ENCODE results near the gene CCN5. TPM values are rescaled to one million over a fixed set of nuclear protein-coding genes. Genes with fewer than 3 reads are reported as not detected.
"Not testable (repeated sequence)": the region's sequence is repeated elsewhere in the genome, so short reads cannot be mapped to it uniquely, and the experiment has no call there.

Gene CCN5
- total and polyA plus RNA-seq, 7 experiments from 2014 or later: not detected

DNA sequence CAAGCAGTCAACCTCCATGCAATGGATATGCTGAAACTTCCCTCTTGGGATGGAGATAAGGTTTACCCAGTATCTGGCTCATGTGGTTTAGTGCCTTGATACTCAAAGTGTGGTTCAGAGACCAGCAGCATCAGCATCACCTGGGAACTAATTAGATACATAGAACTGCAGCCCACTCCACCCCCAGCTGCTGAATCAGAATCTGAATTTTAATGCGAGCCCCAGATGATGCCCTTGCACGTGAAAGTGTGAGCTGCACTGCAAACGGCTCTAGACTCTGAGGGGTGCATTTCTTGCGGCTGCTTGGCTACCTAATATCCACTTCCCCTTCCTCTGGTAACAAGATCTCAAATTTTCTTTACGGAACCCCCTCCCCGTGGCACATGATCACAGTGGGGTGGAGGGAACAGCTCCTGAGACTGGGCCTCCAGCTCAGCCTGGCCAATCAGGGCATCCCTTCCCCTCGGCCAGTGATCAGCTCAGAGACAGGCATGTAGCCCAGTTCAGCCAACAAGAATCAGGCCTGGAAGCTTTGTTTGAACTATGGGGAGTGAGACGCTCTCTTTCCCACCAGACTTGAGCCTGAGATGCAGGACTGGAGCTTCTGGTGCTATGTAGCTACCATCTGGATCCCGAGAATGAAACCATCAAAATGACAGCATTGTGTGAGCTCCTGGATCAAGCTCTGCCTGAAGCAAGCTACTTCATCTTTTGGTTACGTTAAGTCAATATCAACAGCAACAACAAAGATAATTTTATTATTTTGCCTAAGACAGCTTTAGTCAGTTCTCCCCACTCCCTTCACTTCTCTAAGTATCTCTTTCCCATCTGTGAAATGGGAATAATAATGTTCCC is 43.3 kb downstream of the CCN5 start:
- CTCF ChIA-PET: interaction anchor here (0.8 kb wide), 1 partner anchor 11 kb away, joined by 3 read pairs; no protein-coding TSS in a partner anchor
- no peaks in the 10 kb centered on the region for H3K27me3 ChIP-seq (ENCODE audit: control insufficient read depth in 2 of 2, insufficient read depth in 2 of 2, low read length in 2 of 2)
- no peak overlapping the region for H3K27ac ChIP-seq (ENCODE audit: low read depth, low read length)
- H3K27ac Mint-ChIP-seq: no peak overlapping the region
- H3K4me1 ChIP-seq (ENCODE audit: control insufficient read depth in 2 of 2, insufficient read depth in 2 of 2, low read length in 2 of 2): no peaks in the 10 kb centered on the region
- no peak overlapping the region for H3K4me3 Mint-ChIP-seq
- intact Hi-C loops (cut with micrococcal nuclease): no loop called here
- no peaks in the 10 kb centered on the region for H3K36me3 ChIP-seq (ENCODE audit: control insufficient read depth in 2 of 3, insufficient read depth in 3 of 3, low read length in 3 of 3)
- POLR2A ChIA-PET: no interaction called here
- H3K9me3 ChIP-seq (ENCODE audit: control insufficient read depth in 2 of 3, low read length in 3 of 3): no peaks in the 10 kb centered on the region
- ATAC-seq (no peak), DNase-seq (no peak)
- H3K27me3 Mint-ChIP-seq: peaks cover 0 to 9% (median 4%) of the 10 kb centered on the region in 5 donors
- H3K4me3 ChIP-seq (ENCODE audit: low read length): no peak overlapping the region
- peaks cover 0 to 2% (median 0%) of the 10 kb centered on the region in 7 donors for H3K4me1 Mint-ChIP-seq
- H3K9me3 Mint-ChIP-seq: no peaks in the 10 kb centered on the region
- H3K36me3 Mint-ChIP-seq: no peaks in the 10 kb centered on the region

DNA sequence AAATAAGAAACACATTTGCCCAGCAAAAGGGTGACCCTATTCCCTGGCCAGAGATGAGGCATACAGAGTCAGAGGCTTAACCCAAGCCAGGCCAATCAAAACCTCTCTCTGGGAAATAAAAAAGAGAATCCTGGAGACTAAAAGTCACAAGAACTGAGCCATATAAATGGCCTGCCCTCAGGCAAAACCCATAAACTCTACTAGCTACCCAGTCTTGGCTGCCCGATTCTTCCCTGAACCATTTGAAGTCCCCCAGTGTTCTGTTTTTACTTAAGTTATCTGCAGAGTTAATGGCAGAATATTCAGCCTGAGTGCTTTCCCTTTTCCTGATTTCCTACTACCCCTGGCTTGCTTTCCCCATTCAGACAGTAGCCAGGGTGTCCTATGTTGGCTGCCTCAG is 44.4 kb downstream of the CCN5 start:
- Mint-ChIP-seq H3K9me3 (no peaks in the 10 kb centered on the region), H3K36me3 (no peaks in the 10 kb centered on the region), H3K27ac (no peak overlapping the region), H3K4me3 (no peak overlapping the region), H3K27me3 (peaks cover 0 to 12% (median 4%) of the 10 kb centered on the region in 5 donors), H3K4me1 (peaks cover 0 to 3% (median 0%) of the 10 kb centered on the region in 7 donors)
- H3K4me3 ChIP-seq (ENCODE audit: low read length): no peak overlapping the region
- no peaks in the 10 kb centered on the region for H3K27me3 ChIP-seq (ENCODE audit: control insufficient read depth in 2 of 2, insufficient read depth in 2 of 2, low read length in 2 of 2)
- H3K9me3 ChIP-seq (ENCODE audit: control insufficient read depth in 2 of 3, low read length in 3 of 3): no peaks in the 10 kb centered on the region
- no peak overlapping the region for H3K27ac ChIP-seq (ENCODE audit: low read depth, low read length)
- no peaks in the 10 kb centered on the region for H3K4me1 ChIP-seq (ENCODE audit: control insufficient read depth in 2 of 2, insufficient read depth in 2 of 2, low read length in 2 of 2)
- H3K36me3 ChIP-seq (ENCODE audit: control insufficient read depth in 2 of 3, insufficient read depth in 3 of 3, low read length in 3 of 3): no peaks in the 10 kb centered on the region
- DNase-seq: no peak
- CTCF ChIA-PET: no interaction called here
- intact Hi-C loops (cut with micrococcal nuclease): no loop called here
- no peak for ATAC-seq
- POLR2A ChIA-PET: no interaction called here

DNA sequence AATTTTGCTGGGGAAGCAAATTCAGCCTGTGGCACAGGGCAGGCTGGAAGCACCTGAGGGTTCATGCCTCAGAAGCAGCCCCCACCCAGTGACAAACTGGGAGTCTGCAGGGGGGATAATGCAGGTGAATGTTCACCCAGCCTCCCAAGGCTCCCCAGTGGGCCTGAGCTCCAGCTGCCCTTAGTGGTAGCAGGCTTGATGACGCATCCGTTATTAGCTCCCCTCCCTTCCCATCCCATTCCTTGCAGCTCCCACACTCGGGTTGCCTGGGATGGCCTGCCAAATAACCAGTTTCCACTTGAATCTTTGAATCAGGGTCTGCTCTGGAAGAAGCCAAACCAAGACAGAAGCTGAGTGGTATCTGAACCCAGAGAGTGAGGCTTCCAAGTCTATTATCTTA is 46.3 kb downstream of the CCN5 start:
- H3K4me3 Mint-ChIP-seq: no peak overlapping the region
- intact Hi-C loops (cut with micrococcal nuclease): no loop called here
- DNase-seq (no peak), ATAC-seq (no peak)
- H3K27ac Mint-ChIP-seq: no peak overlapping the region
- peaks cover 0 to 17% (median 10%) of the 10 kb centered on the region in 5 donors for H3K27me3 Mint-ChIP-seq
- H3K9me3 ChIP-seq (ENCODE audit: control insufficient read depth in 2 of 3, low read length in 3 of 3): no peaks in the 10 kb centered on the region
- POLR2A ChIA-PET: no interaction called here
- H3K27me3 ChIP-seq (ENCODE audit: control insufficient read depth in 2 of 2, insufficient read depth in 2 of 2, low read length in 2 of 2): no peaks in the 10 kb centered on the region
- H3K36me3 Mint-ChIP-seq: no peaks in the 10 kb centered on the region
- CTCF ChIA-PET: no interaction called here
- H3K27ac ChIP-seq (ENCODE audit: low read depth, low read length): no peak overlapping the region
- no peaks in the 10 kb centered on the region for H3K9me3 Mint-ChIP-seq
- no peaks in the 10 kb centered on the region for H3K4me1 ChIP-seq (ENCODE audit: control insufficient read depth in 2 of 2, insufficient read depth in 2 of 2, low read length in 2 of 2)
- H3K4me3 ChIP-seq (ENCODE audit: low read length): no peak overlapping the region
- H3K4me1 Mint-ChIP-seq: peaks cover 0 to 3% (median 0%) of the 10 kb centered on the region in 7 donors
- no peaks in the 10 kb centered on the region for H3K36me3 ChIP-seq (ENCODE audit: control insufficient read depth in 2 of 3, insufficient read depth in 3 of 3, low read length in 3 of 3)

DNA sequence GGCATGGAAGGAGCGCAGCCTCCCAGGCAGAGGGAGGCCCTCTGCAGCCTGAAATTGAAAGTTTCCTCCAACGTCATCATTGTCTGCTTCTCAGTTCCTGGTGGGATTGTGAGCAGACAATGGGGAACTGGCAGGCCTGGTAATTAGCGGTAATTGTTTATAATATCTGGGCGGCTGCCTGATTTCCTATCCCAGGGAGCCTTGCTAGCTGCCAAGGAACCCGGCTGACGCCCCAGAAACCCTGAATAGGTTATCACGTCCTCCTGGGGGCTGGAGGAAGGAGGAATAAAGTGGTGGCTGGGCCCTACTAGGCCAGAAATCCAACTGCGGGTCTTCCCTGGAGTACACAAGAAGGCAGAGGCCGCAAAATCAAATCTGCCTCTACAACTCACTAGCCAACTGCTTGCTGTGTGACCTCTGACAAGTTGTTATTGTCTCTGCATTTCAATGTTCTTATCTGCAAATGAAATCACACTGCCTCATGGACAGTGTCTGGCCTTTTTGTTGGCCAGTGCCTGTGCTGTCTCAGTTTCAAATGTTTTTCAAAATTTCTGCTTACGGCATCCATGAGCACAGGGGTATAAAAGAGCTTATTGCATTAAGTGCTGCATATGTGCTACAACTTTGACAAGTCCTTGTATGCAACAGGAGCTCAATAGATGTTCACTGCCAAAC is 47.4 kb downstream of the CCN5 start:
- Histone ChIP-seq H3K4me1 (ENCODE audit: control insufficient read depth in 2 of 2, insufficient read depth in 2 of 2, low read length in 2 of 2) (no peaks in the 10 kb centered on the region), H3K27ac (ENCODE audit: low read depth, low read length) (no peak overlapping the region), H3K27me3 (ENCODE audit: control insufficient read depth in 2 of 2, insufficient read depth in 2 of 2, low read length in 2 of 2) (no peaks in the 10 kb centered on the region), H3K36me3 (ENCODE audit: control insufficient read depth in 2 of 3, insufficient read depth in 3 of 3, low read length in 3 of 3) (no peaks in the 10 kb centered on the region), H3K9me3 (ENCODE audit: control insufficient read depth in 2 of 3, low read length in 3 of 3) (no peaks in the 10 kb centered on the region), H3K4me3 (ENCODE audit: low read length) (no peak overlapping the region)
- Mint-ChIP-seq H3K9me3 (no peaks in the 10 kb centered on the region), H3K36me3 (no peaks in the 10 kb centered on the region), H3K27ac (no peak overlapping the region), H3K4me1 (peaks cover 0 to 3% (median 0%) of the 10 kb centered on the region in 7 donors), H3K4me3 (no peak overlapping the region), H3K27me3 (peaks cover 0 to 18% (median 10%) of the 10 kb centered on the region in 5 donors)
- ATAC-seq (no peak), DNase-seq (no peak)
- ChIA-PET POLR2A (no interaction called here), CTCF (no interaction called here)
- intact Hi-C loops (cut with micrococcal nuclease): no loop called here

DNA sequence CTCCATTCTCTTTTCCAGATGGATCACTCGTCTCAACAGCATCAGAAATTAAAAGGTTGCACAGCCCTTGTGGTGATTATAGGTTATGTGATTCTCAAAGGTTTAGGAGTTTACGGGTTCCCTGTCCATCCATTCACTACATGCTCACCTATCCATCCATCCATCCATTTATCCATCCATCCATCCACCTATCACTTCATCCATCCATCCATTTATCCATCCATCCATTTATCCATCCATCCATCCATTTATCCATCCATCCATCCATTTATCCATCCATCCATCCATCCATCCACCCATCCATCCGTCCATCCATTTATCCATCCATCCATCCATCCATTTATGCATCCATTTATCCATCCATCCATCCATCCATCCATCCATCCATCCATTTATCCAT is 48.6 kb downstream of the CCN5 start:
- CTCF ChIA-PET; H3K27ac Mint-ChIP-seq; H3K27me3 ChIP-seq (ENCODE audit: control insufficient read depth in 2 of 2, insufficient read depth in 2 of 2, low read length in 2 of 2); DNase-seq; POLR2A ChIA-PET; H3K36me3 Mint-ChIP-seq; H3K27ac ChIP-seq (ENCODE audit: low read depth, low read length); H3K4me1 Mint-ChIP-seq; H3K4me3 ChIP-seq (ENCODE audit: low read length); H3K4me3 Mint-ChIP-seq; intact Hi-C loops (cut with micrococcal nuclease); H3K36me3 ChIP-seq (ENCODE audit: control insufficient read depth in 2 of 3, insufficient read depth in 3 of 3, low read length in 3 of 3); H3K9me3 Mint-ChIP-seq; H3K9me3 ChIP-seq (ENCODE audit: control insufficient read depth in 2 of 3, low read length in 3 of 3); ATAC-seq; H3K4me1 ChIP-seq (ENCODE audit: control insufficient read depth in 2 of 2, insufficient read depth in 2 of 2, low read length in 2 of 2): not testable (repeated sequence)
- peaks cover 0 to 18% (median 10%) of the 10 kb centered on the region in 5 donors for H3K27me3 Mint-ChIP-seq

DNA sequence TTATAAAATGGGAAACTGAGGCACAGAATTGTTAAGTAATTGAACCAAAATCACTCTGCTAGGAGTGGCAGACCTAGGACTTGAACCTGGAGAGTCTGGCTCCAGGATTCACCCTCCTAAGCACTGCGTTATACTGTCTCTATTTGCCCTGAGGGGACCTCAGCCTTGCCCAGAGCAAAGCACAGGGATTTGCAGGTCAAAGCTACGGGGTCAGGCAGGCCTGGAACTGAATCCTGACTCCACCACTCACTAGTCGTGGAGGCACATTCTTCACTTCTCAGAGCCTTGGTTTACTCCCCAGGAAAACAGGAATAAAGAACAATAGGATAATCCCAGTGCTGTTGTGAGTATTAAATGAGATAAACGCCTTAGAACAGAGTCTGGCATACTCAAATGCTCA is 49.9 kb downstream of the CCN5 start:
- intact Hi-C loops (cut with micrococcal nuclease): no loop called here
- Histone ChIP-seq H3K27ac (ENCODE audit: low read depth, low read length) (no peak overlapping the region), H3K27me3 (ENCODE audit: control insufficient read depth in 2 of 2, insufficient read depth in 2 of 2, low read length in 2 of 2) (peaks cover 0 to 4% of the 10 kb centered on the region in 2 donors), H3K9me3 (ENCODE audit: control insufficient read depth in 2 of 3, low read length in 3 of 3) (no peaks in the 10 kb centered on the region), H3K36me3 (ENCODE audit: control insufficient read depth in 2 of 3, insufficient read depth in 3 of 3, low read length in 3 of 3) (no peaks in the 10 kb centered on the region), H3K4me1 (ENCODE audit: control insufficient read depth in 2 of 2, insufficient read depth in 2 of 2, low read length in 2 of 2) (no peaks in the 10 kb centered on the region), H3K4me3 (ENCODE audit: low read length) (no peak overlapping the region)
- Mint-ChIP-seq H3K27me3 (peaks cover 0 to 20% (median 6%) of the 10 kb centered on the region in 5 donors), H3K36me3 (no peaks in the 10 kb centered on the region), H3K9me3 (no peaks in the 10 kb centered on the region), H3K4me1 (peaks cover 0 to 1% (median 0%) of the 10 kb centered on the region in 7 donors), H3K4me3 (no peak overlapping the region), H3K27ac (no peak overlapping the region)
- ChIA-PET POLR2A (no interaction called here), CTCF (no interaction called here)
- DNase-seq (no peak), ATAC-seq (no peak)
